ENCODE results near the gene SNX11. TPM values are rescaled to one million over a fixed set of nuclear protein-coding genes. Genes with fewer than 3 reads are reported as not detected.

SNX11 gene
- total and polyA plus RNA-seq, 2 of the 8 experiments (the other 6 are each of a cell fraction or from before 2014, with no cell fraction given), result 21.1 to 21.4 TPM

GRCh38 chr17:48128400-48128799 lies 20.8 kb downstream of the SNX11 start:
- no peak for DNase-seq (ENCODE audit: low read depth in 1 of 2, low spot score in 2 of 2)
- ChIA-PET POLR2A (ENCODE audit: partially characterized antibody) (interaction anchor here (0.7 kb wide), 1 partner anchor 14 kb away, joined by 3 read pairs; no protein-coding TSS in a partner anchor), CTCF (ENCODE audit: partially characterized antibody) (interaction anchor here (0.7 to 6.5 kb wide), 3 partner anchors 48 to 98 kb away, joined by 3 to 53 read pairs (median 3); no protein-coding TSS in a partner anchor)
- Histone ChIP-seq H3K79me1 (ENCODE audit: low read depth, low read length) (no peaks in the 10 kb centered on the region), H3K79me2 (ENCODE audit: control insufficient read depth in 1 of 2, insufficient read depth in 2 of 2, low read length in 2 of 2) (no peaks in the 10 kb centered on the region), H2BK120ac (replicated peaks; ENCODE audit: low read depth, low read length) (no peak overlapping the region), H4K91ac (replicated peaks; ENCODE audit: insufficient read length, low read length) (no peak overlapping the region), H3K4me1 (replicated peaks in 1 of 4; ENCODE audit: control insufficient read depth in 3 of 4, insufficient read depth in 4 of 4, low read length in 3 of 4) (no peaks in the 10 kb centered on the region), H3K4me2 (ENCODE audit: insufficient read depth in 1 of 2, low read depth in 2 of 2, low read length in 2 of 2) (no peak overlapping the region), H2BK20ac (ENCODE audit: low read length) (no peak overlapping the region), H2AK5ac (ENCODE audit: low read depth, low read length) (no peak overlapping the region), H3K4me3 (ENCODE audit: extremely low read depth in 1 of 4, insufficient read depth in 2 of 4, low read depth in 3 of 4, low read length in 4 of 4) (no peak overlapping the region), H3K9me3 (ENCODE audit: insufficient read depth in 2 of 2, low read depth in 1 of 2, low read length in 1 of 2) (no peaks in the 10 kb centered on the region), H2BK12ac (ENCODE audit: low read depth, low read length) (no peak overlapping the region), H3K18ac (ENCODE audit: extremely low read depth, low read length) (no peak overlapping the region), H4K20me1 (replicated peaks in 1 of 2; ENCODE audit: control insufficient read depth in 1 of 2, insufficient read depth in 2 of 2, low read length in 2 of 2) (no peaks in the 10 kb centered on the region), H2BK5ac (ENCODE audit: low read depth, low read length) (no peak overlapping the region), H2AFZ (ENCODE audit: low read length) (no peak overlapping the region), H4K5ac (ENCODE audit: insufficient read length, low read depth, low read length) (no peak overlapping the region), H3K27me3 (replicated peaks in 1 of 4; ENCODE audit: control insufficient read depth in 3 of 4, extremely low read depth in 1 of 4, insufficient read depth in 3 of 4, low read length in 3 of 4) (no peaks in the 10 kb centered on the region), H3K14ac (ENCODE audit: insufficient read length) (no peak overlapping the region), H3K4ac (replicated peaks; ENCODE audit: insufficient read length, low read depth, low read length) (no peak overlapping the region), H3K36me3 (ENCODE audit: control insufficient read depth in 2 of 4, insufficient read depth in 4 of 4, low read length in 3 of 4) (no peaks in the 10 kb centered on the region; a peak in 1 of 8 replicates), H3K23me2 (ENCODE audit: low read depth, low read length) (no peaks in the 10 kb centered on the region), H3K27ac (ENCODE audit: low read depth, low read length) (no peak overlapping the region), H3K23ac (ENCODE audit: insufficient read length) (no peak overlapping the region), H3K9ac (replicated peaks in 1 of 4; ENCODE audit: extremely low read depth in 1 of 4, low read depth in 3 of 4, low read length in 3 of 4) (no peak overlapping the region), H2BK15ac (ENCODE audit: low read length) (no peak overlapping the region), H4K8ac (ENCODE audit: extremely low read depth, insufficient read depth, low read length) (no peak overlapping the region), H3K56ac (replicated peaks; ENCODE audit: insufficient read length, low read depth, low read length) (no peak overlapping the region)
- WGBS, 2 experiments (ENCODE audit: extremely low coverage in 1 of 2, insufficient coverage in 1 of 2, insufficient read length in 1 of 2, insufficient replicate concordance in 2 of 2, low coverage in 1 of 2, low lambda C conversion rate in 2 of 2, missing lambda C conversion rate in 1 of 2), result 72% methylated on average over 5 of the region's 5 CpGs; no CpG with 5 or more reads in 1 of the 2 experiments
- no peak for FAIRE-seq
- TF ChIP-seq KDM1A (IDR thresholded peaks at IDR 0.05; ENCODE audit: borderline replicate concordance, low read length) (no peak), SIRT6 (IDR thresholded peaks at IDR 0.05; ENCODE audit: low read length) (no peak), CTBP2 (IDR thresholded peaks at IDR 0.05; ENCODE audit: borderline replicate concordance, insufficient read depth, insufficient read length, low read length) (no peak), TAF7 (optimal IDR thresholded peaks at IDR 0.05; ENCODE audit: borderline replicate concordance, low read depth, low read length) (no peak)
